ELF-1 (cell line): ENCODE data around the gene CST7.

Source experiments
- DNase-seq: peaks from one replicate; pipeline ENCODE4 v3.0.0-alpha.2; 2016; ENCODE audit warnings: low read depth, low spot score

CST7 gene

DNA sequence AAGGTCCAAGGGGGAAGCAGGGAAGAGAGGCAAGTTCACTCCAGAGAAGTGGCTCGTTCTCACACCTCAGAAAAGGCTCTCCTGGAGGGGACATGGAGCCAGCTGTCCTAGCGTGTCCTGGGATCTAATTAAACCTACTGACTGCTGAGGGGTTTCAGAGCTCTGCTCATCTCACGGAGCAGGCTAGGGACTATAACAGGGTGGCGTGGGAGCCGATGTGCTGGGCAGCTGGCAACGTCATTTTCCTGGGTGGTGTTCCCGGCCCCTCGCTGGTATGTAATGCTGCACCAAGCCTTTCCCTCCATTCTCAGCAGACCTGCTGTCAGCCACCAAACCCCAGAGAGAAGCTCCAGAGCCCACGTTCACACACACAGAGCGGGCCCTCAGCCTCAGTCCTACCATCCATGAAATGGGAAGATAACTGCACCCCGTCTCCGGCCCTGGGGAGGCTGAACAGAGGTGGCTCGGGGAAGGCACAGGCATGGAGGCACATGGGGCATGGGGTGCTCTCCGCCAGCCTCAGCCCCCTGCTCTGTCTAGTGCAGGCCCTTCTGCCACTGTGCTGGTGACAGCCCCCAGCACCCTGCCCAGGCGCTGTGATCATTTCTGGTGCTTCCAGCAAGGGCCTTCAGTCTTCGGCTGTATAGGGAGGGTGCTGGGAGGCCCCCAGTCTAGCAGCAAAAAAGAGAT, 1.9 kb downstream of the CST7 start:
- DNase-seq, result no peak

GRCh38 chr20:24951536-24952083, 2.5 kb downstream of the CST7 start:
- DNase-seq, result no peak

GRCh38 chr20:24952376-24953208, 3.5 kb downstream of the CST7 start:
- DNase-seq, result no peak

DNA sequence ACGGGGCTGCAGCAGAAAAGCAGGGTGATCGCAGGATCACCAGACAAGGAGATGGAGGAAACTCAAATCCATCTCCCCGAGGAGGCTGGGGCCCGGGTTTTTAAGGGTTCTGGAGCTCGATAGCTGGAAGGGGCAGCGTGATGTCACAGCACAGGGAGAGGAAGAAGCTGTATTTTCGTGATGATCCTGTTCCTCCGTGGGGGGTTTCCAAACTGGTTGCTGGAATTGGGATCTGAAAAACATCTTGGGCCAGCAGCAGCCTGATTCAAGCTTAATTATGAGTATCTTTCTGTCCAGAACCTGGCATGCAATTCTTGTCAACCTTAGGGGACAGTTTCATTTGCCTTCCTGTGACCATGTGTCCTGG, 4.1 kb downstream of the CST7 start:
- no peak for DNase-seq

GRCh38 chr20:24953621-24954133, 4.6 kb downstream of the CST7 start:
- DNase-seq, result no peak

DNA sequence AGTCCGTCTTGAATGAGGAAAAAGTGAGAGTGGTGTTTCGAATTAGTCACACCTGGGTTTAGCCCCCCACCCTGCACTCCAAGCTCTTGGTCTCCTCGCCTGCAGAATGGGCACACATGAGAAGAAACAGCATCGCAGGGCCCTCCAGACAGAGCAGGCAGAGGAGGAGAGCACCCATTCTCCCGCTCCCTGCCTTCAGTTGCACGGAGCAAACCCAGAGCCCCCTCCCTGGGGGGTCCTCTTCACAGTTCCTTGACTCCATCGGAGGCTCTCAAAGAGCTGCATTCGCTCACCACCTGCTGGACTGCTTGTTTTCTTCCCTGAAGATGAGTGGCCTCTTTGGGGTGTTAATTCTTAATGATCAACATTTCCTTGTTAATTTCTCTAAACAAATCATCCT, 5.1 kb downstream of the CST7 start:
- DNase-seq, result no peak

- DNase-seq, result no peak
Measured at GRCh38 chr20:24954566-24954965, 5.5 kb downstream of the CST7 start.

DNA sequence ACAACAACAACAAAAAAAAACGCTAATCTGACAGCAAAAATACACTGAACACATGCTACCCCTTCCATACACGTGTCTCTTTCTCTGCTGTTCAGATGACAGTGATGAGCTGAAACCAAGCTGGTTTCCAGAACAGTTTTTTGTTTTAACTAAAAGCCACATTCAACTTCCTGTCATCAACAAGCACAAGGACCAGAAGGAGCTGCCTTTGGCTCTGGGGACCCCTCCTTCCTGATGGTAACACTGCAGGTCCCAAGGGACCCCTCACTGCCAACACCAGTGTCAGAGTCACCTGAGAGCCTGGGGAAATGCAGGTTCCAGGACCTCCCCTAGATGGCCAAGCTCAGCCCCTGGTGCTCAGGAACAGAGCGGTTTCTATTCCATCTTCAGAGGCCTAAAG, 6.0 kb downstream of the CST7 start:
- no peak for DNase-seq

GRCh38 chr20:24956001-24956841, 7.2 kb downstream of the CST7 start:
- no peak for DNase-seq

GRCh38 chr20:24957326-24958016, 8.4 kb downstream of the CST7 start:
- DNase-seq, result no peak

- no peak for DNase-seq
Measured at GRCh38 chr20:24958506-24959385, 9.7 kb downstream of the CST7 start.

- DNase-seq, result no peak
Measured at GRCh38 chr20:24959591-24960301, 10.7 kb downstream of the CST7 start.

DNA sequence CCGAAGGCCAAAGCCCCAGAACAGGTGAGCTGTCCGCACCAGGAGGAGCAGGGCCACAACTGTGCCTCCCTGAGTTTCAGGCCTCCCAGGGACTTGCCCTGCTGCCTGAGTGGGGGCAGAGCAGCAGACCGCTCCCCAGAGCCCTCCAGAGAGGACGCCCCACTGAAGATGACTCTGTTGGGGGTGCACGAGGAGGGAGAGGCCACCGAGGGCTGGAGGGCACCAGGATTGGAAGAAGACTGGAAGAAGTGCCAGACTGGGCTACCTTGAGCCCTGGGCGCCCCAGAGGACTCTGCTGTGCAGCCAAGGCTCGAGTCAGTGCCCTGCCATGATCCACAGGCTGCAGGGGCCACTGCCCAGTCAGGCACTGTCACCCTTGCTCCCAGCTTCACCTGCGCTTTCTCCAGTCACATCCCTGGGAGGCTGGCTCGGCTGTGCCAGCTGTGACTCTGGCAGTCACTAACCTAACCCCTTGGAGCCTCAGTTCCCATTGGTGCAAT, 11.3 kb downstream of the CST7 start:
- DNase-seq, result no peak

DNA sequence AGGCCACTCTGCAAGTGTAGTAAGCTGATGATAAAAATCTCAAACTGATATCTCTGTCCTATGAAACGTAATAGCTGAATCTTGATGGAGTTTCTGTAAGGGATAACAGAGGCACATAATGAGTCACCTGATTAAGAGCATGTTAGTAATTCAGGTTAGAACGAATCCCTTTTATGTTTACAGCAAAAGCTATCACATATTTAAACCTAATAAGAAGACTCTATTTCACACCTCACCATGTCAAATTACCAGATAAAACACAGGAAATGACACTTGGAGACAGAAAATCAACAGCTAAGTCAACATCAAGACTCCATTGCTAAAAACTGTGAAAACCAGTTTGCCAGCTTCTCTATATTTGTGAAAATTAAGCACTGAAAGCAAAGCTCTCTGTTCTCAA, 11.8 kb downstream of the CST7 start:
- DNase-seq, result no peak

DNA sequence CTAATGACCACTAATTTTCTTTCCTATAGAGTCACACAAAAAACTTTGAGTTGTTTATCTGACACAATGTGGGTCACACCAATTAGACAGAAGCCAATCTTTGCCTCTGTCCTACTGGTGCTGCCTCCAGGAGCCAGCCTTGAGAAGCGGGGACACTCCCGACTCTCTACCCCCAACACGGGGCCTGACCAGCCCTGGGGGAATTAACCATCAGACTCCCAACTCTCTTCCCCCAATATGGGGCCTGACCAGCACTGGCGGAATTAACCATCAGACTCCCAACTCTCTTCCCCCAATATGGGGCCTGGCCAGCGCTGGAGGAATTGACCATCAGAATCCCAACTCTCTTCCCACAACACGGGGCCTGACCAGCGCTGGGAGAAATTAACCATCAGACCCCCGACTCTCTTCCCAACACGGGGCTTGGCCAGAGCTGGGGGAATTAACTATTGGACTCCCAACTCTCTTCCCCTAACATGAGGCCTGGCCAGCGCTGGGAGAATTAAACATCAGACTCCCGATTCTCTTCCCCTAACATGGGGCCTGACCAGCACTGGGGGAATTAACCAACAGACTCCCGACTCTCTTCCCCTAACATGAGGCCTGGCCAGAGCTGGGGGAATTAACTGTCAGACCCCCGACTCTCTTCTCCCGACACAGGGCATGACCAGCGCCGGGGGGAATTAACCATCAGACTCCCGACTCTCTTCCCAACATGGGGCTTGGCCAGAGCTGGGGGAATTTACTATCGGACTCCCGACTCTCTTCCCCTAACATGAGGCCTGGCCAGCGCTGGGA, 12.5 kb downstream of the CST7 start:
- DNase-seq, result no peak

DNA sequence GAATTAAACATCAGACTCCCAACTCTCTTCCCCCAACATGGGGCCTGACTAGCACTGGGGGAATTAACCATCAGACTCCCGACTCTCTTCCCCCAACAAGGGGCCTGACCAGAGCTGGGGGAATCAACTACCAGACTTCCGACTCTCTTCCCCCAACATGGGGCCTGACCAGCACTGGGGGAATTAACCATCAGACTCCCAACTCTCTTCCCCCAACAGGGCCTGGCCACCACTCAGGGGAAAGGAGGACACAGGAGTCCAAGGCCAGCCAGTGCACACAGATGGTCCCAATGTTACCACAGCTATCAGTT, 13.1 kb downstream of the CST7 start:
- DNase-seq, result no peak

GRCh38 chr20:24962510-24962909, 13.4 kb downstream of the CST7 start:
- no peak for DNase-seq

- DNase-seq, result no peak
Measured at GRCh38 chr20:24963672-24964505, 14.8 kb downstream of the CST7 start.
